Activated B cell treated with CpG ODN at 0.5 μM for 24 hours (primary cell): Measurements from ENCODE around the gene BCO2. TPM values are rescaled to one million over a fixed set of nuclear protein-coding genes. Genes with fewer than 3 reads are reported as not detected.

Experiments used
- ATAC-seq: fragments of 200-7000 bp; cut with Tn5 transposase; one replicate; pipeline ENCODE4 v1.10.0; 2021; ENCODE audit warnings: low read depth, mild to moderate bottlenecking, moderate library complexity
- CTCF ChIA-PET: fragments of 350-600 bp; sonication (Branson Sonifier 250); formaldehyde crosslinking; loops from one replicate; lab custom pipeline; 2021; ENCODE audit warnings: antibody characterized with exemption; lab: Charles Lee
- POLR2A ChIA-PET: fragments of 350-600 bp; sonication (Branson Sonifier 250); formaldehyde crosslinking; loops from one replicate; lab custom pipeline; 2021; ENCODE audit warnings: antibody characterized with exemption; lab: Charles Lee
- DNase-seq: peaks from one replicate; pipeline ENCODE4 v3.0.0; 2022
- H3K27ac Mint-ChIP-seq: one replicate; pipeline ENCODE4 v1.8.0; 2020; ENCODE audit warnings: mixed read lengths
- H3K27me3 Mint-ChIP-seq: one replicate; pipeline ENCODE4 v1.8.0; 2021; ENCODE audit warnings: mixed read lengths
- H3K36me3 Mint-ChIP-seq: one replicate; pipeline ENCODE4 v1.8.0; 2021; ENCODE audit warnings: low read depth, mixed read lengths
- H3K4me1 Mint-ChIP-seq: one replicate; pipeline ENCODE4 v1.8.0; 2021; ENCODE audit warnings: mixed read lengths
- H3K4me3 Mint-ChIP-seq: one replicate; pipeline ENCODE4 v1.8.0; 2020; ENCODE audit warnings: mild to moderate bottlenecking, mixed read lengths
- H3K9me3 Mint-ChIP-seq: one replicate; pipeline ENCODE4 v1.8.0; 2020; ENCODE audit warnings: mixed read lengths
- intact Hi-C: fragments of 100-400 bp; cut with micrococcal nuclease; formaldehyde crosslinking; loops from one replicate; pipeline ENCODE4 v1.15.1; 2024
- total RNA-seq: library from RNA; stranded (reverse); gene quantifications from 2 replicates; pipeline ENCODE4 v1.2.3, GENCODE V29; 2022
- TF ChIP-seq, protein P1 (sequence below): fragments of 200-600 bp; IDR thresholded peaks from one replicate; pipeline ENCODE4 v1.8.0; 2022; ENCODE audit warnings: antibody characterized with exemption, mild to moderate bottlenecking

BCO2 gene
- total RNA-seq, 1 donor from 2014 or later = 1.4 TPM

- CTCF ChIA-PET = interaction anchor here (1.0 to 11.5 kb wide), 4 partner anchors 56 to 1067 kb away, joined by 3 to 166 read pairs (median 3); no protein-coding TSS in a partner anchor
- Mint-ChIP-seq H3K36me3 (peaks cover 6% of the 10 kb centered on the region), H3K4me1 (peaks cover 15% of the 10 kb centered on the region), H3K9me3 (no peaks in the 10 kb centered on the region), H3K4me3 (no peak overlapping the region), H3K27ac (no peak overlapping the region), H3K27me3 (no peaks in the 10 kb centered on the region)
- POLR2A ChIA-PET = no interaction called here
- intact Hi-C loops = no loop called here
- TF ChIP-seq, protein P1, sequence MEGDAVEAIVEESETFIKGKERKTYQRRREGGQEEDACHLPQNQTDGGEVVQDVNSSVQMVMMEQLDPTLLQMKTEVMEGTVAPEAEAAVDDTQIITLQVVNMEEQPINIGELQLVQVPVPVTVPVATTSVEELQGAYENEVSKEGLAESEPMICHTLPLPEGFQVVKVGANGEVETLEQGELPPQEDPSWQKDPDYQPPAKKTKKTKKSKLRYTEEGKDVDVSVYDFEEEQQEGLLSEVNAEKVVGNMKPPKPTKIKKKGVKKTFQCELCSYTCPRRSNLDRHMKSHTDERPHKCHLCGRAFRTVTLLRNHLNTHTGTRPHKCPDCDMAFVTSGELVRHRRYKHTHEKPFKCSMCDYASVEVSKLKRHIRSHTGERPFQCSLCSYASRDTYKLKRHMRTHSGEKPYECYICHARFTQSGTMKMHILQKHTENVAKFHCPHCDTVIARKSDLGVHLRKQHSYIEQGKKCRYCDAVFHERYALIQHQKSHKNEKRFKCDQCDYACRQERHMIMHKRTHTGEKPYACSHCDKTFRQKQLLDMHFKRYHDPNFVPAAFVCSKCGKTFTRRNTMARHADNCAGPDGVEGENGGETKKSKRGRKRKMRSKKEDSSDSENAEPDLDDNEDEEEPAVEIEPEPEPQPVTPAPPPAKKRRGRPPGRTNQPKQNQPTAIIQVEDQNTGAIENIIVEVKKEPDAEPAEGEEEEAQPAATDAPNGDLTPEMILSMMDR = no peak
- no peak for DNase-seq
- no peak for ATAC-seq
Observed at GRCh38 chr11:112223121-112223520, 47.8 kb downstream of the BCO2 start.

DNA sequence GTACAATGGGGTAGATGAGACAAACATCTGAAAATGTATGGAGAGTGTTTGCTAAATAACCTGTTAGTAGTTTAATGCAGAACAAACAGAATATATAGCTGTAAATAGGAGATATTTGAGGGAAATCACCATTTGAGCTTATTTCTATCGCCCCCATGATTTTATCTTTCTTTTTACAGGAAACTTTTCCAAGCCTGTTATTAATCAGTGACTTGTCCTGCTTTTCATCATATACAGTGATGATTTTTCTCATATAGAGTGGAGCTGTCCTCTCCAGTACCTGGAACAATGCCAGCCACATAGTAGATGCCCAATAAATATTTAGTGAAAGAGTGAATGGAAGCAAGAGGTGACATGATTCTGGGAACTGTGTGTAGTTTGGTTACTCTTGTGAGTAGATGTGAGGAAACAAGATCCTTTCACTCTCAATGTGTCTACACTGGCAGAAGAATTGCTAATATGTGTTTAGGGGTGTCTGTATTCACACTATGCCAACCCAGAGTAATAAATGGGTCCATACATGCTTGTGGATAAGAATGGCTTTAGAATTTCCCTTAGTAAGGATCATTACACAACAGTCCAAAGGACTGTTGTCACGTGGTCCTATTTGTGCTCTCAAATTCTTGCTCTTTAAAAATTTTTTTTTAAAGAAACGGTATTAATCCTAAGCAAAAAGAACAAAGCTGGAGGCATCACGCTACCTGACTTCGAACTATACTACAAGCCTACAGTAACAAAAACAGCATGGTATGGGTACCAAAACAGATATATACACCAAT lies 48.6 kb downstream of the BCO2 start:
- intact Hi-C loops = no loop called here
- Mint-ChIP-seq H3K4me3 (no peak overlapping the region), H3K36me3 (peaks cover 15% of the 10 kb centered on the region), H3K9me3 (no peaks in the 10 kb centered on the region), H3K27me3 (no peaks in the 10 kb centered on the region), H3K4me1 (peaks cover 15% of the 10 kb centered on the region), H3K27ac (no peak overlapping the region)
- ChIA-PET POLR2A (no interaction called here), CTCF (interaction anchor here (1.2 to 11.5 kb wide), 2 partner anchors 56 to 332 kb away, joined by 3 to 166 read pairs; no protein-coding TSS in a partner anchor)
- DNase-seq (no peak), ATAC-seq (no peak)
- TF ChIP-seq, protein P1 = no peak

DNA sequence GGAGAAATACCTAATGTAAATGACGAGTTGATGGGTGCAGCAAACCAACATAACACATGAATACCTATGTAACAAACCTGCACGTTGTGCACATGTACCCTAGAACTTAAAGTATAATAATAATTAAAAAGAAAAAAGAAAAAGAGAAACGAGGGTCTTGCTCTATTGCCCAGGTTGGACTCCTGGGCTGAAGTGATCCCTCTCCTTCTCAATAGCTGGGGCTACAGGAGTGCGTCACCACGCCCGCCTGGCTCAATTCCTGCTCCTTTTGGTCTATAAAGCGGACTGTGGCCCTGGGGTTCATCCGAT lies 50.4 kb downstream of the BCO2 start:
- Mint-ChIP-seq H3K9me3 (no peaks in the 10 kb centered on the region), H3K4me3 (peak overlapping the region; percentile 92), H3K27me3 (no peaks in the 10 kb centered on the region), H3K27ac (peak overlapping the region; percentile 96), H3K4me1 (peaks cover 13% of the 10 kb centered on the region), H3K36me3 (peaks cover 31% of the 10 kb centered on the region)
- intact Hi-C loops = loop anchor here (1.0 to 2.0 kb wide), 9 partner anchors 55 to 1797 kb away; partner anchors contain the start of genes ALG9, CFAP68, FDX1 and FDXACB1
- ATAC-seq (no peak), DNase-seq (no peak)
- CTCF ChIA-PET = interaction anchor here (2.8 kb wide), 1 partner anchor 55 kb away, joined by 17 read pairs; no protein-coding TSS in a partner anchor
- TF ChIP-seq, protein P1 = no peak
- POLR2A ChIA-PET = interaction anchor here (0.6 to 3.1 kb wide), 7 partner anchors 11 to 1827 kb away, joined by 3 to 26 read pairs (median 7); partner anchors contain the start of genes ALG9 and TTC12

- H3K4me1 Mint-ChIP-seq = peaks cover 13% of the 10 kb centered on the region
- peak within 1 kb of the TSS; percentile 96 for H3K27ac Mint-ChIP-seq
- DNase-seq = peak; percentile 87
- ChIA-PET POLR2A (interaction anchor here (0.7 to 3.1 kb wide), 10 partner anchors 9 to 1088 kb away, joined by 3 to 26 read pairs (median 6); partner anchors contain the start of genes ALG9 and TTC12), CTCF (interaction anchor here (1.2 to 2.8 kb wide), 2 partner anchors 9 to 54 kb away, joined by 3 to 17 read pairs; no protein-coding TSS in a partner anchor)
- peaks cover 36% of the 10 kb centered on the region for H3K36me3 Mint-ChIP-seq
- peak within 1 kb of the TSS; percentile 92 for H3K4me3 Mint-ChIP-seq
- intact Hi-C loops = loop anchor here (1.0 to 2.0 kb wide), 9 partner anchors 55 to 1797 kb away; partner anchors contain the start of genes ALG9, CFAP68, FDX1 and FDXACB1
- TF ChIP-seq, protein P1 = no peak
- H3K9me3 Mint-ChIP-seq = no peaks in the 10 kb centered on the region
- H3K27me3 Mint-ChIP-seq = no peaks in the 10 kb centered on the region
- peak; percentile 93 for ATAC-seq
Observed at GRCh38 chr11:112226062-112226830, 50.9 kb downstream of the BCO2 start, which contains the start of gene PTS. PTS (plus strand) TSS chr11:112226428; CDS start chr11:112226444, 16 bp downstream.
